HepG2 (cell line): ENCODE data around the gene SYNJ2.

Experiments
- CTCF ChIP-seq: sonication (generic); formaldehyde crosslinking; IDR thresholded peaks from 2 replicates; pipeline ENCODE4 v1.5.0; 2020; ENCODE audit warnings: mild to moderate bottlenecking, missing genetic modification reagents, moderate library complexity
- ERF ChIP-seq: IDR thresholded peaks from 2 replicates; pipeline ENCODE4 v1.6.1; 2018; ENCODE audit warnings: missing biosample characterization, missing genetic modification reagents
- HCFC1 ChIP-seq: fragments of 150-350 bp; IDR thresholded peaks from 2 replicates; pipeline ENCODE4 v1.6.1; 2014; ENCODE audit warnings: low read depth, low read length
- HNRNPK ChIP-seq: fragments of 200-400 bp; formaldehyde crosslinking; IDR thresholded peaks from 2 replicates; pipeline ENCODE4 v1.6.1; 2018; ENCODE audit warnings: low read length, low read depth, moderate library complexity, mild to moderate bottlenecking; ENCODE audit not compliant: poor library complexity, severe bottlenecking
- MAX ChIP-seq: IDR thresholded peaks from 2 replicates; pipeline ENCODE4 v1.6.1; 2012; ENCODE audit warnings: inconsistent platforms
- TBP ChIP-seq: sonication (generic); formaldehyde crosslinking; IDR thresholded peaks from 2 replicates; pipeline ENCODE4 v1.5.0; 2020; ENCODE audit warnings: missing genetic modification reagents
- YY1 ChIP-seq: IDR thresholded peaks from 2 replicates; pipeline ENCODE4 v1.6.1; 2011; ENCODE audit warnings: low read length, low read depth, moderate library complexity, mild to moderate bottlenecking; ENCODE audit not compliant: insufficient read depth, insufficient replicate concordance
- ZNF121 ChIP-seq: sonication (generic); formaldehyde crosslinking; IDR thresholded peaks from 2 replicates; pipeline ENCODE4 v1.5.0; 2020; ENCODE audit warnings: mild to moderate bottlenecking, missing genetic modification reagents
- ZNF605 ChIP-seq: sonication (generic); formaldehyde crosslinking; IDR thresholded peaks from 2 replicates; pipeline ENCODE4 v1.8.0; 2022; ENCODE audit warnings: mild to moderate bottlenecking, missing genetic modification reagents
- ZNF768 ChIP-seq: sonication (generic); formaldehyde crosslinking; IDR thresholded peaks from 2 replicates; pipeline ENCODE4 v1.4.0; 2020; ENCODE audit warnings: missing genetic modification reagents
- TF ChIP-seq, protein P1 (sequence below): fragments of 450-650 bp; IDR thresholded peaks from 2 replicates; pipeline ENCODE4 v1.6.1; 2017; ENCODE audit warnings: mild to moderate bottlenecking

- TF ChIP-seq TBP (CRISPR knock-in tag) (no peak), YY1 (no peak), HNRNPK (no peak), ZNF605 (no peak), CTCF (no peak), MAX (no peak), ERF (no peak), ZNF768 (CRISPR knock-in tag) (no peak), ZNF121 (no peak), HCFC1 (no peak)
- TF ChIP-seq, protein P1, sequence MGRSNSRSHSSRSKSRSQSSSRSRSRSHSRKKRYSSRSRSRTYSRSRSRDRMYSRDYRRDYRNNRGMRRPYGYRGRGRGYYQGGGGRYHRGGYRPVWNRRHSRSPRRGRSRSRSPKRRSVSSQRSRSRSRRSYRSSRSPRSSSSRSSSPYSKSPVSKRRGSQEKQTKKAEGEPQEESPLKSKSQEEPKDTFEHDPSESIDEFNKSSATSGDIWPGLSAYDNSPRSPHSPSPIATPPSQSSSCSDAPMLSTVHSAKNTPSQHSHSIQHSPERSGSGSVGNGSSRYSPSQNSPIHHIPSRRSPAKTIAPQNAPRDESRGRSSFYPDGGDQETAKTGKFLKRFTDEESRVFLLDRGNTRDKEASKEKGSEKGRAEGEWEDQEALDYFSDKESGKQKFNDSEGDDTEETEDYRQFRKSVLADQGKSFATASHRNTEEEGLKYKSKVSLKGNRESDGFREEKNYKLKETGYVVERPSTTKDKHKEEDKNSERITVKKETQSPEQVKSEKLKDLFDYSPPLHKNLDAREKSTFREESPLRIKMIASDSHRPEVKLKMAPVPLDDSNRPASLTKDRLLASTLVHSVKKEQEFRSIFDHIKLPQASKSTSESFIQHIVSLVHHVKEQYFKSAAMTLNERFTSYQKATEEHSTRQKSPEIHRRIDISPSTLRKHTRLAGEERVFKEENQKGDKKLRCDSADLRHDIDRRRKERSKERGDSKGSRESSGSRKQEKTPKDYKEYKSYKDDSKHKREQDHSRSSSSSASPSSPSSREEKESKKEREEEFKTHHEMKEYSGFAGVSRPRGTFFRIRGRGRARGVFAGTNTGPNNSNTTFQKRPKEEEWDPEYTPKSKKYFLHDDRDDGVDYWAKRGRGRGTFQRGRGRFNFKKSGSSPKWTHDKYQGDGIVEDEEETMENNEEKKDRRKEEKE, result no peak
Measured at GRCh38 chr6:158080849-158081656, 99.4 kb downstream of the SYNJ2 start.
